Panc1 (cell line): ENCODE data around the gene LAMB4. TPM values are rescaled to one million over a fixed set of nuclear protein-coding genes. Genes with fewer than 3 reads are reported as not detected.

Experiments used
- ATAC-seq: fragments of 200-7000 bp; cut with Tn5 transposase; 2 replicates; pipeline ENCODE4 v1.9.1; 2020; ENCODE audit warnings: mild to moderate bottlenecking, moderate library complexity
- BruUV-seq: library from RNA; stranded (reverse); fragments of 400-500 nt; replicated peaks from 2 replicates; lab custom pipeline; 2021; lab: Mats Ljungman, UMichigan
- CTCF ChIA-PET: fragments of 300-600 bp; sonication (Branson Sonifier 250); formaldehyde crosslinking; loops from one replicate; lab custom pipeline; 2022; ENCODE audit warnings: antibody characterized with exemption; lab: Charles Lee
- POLR2A ChIA-PET: fragments of 300-600 bp; sonication (Branson Sonifier 250); formaldehyde crosslinking; loops from one replicate; lab custom pipeline; 2022; ENCODE audit warnings: antibody characterized with exemption; lab: Charles Lee
- DNase-seq: peaks from one replicate; pipeline ENCODE4 v3.0.0-alpha.2; 2010; ENCODE audit warnings: low read depth, low spot score
- H3K27ac ChIP-seq: 2 replicates; pipeline ENCODE4 v1.5.1; 2011; ENCODE audit warnings: mild to moderate bottlenecking, low read length, inconsistent platforms
- H3K27me3 ChIP-seq: fragments of 200-500 bp; sonication (Bioruptor generic); 2 replicates; pipeline ENCODE4 v1.6.0; 2014; ENCODE audit warnings: low read length, inconsistent platforms; ENCODE audit not compliant: control insufficient read depth, insufficient read depth
- H3K36me3 ChIP-seq: fragments of 200-500 bp; sonication (Bioruptor generic); 2 replicates; pipeline ENCODE4 v1.5.1; 2014; ENCODE audit warnings: inconsistent platforms, mild to moderate bottlenecking, low read length, moderate library complexity; ENCODE audit not compliant: control insufficient read depth, insufficient read depth
- H3K4me1 ChIP-seq: 2 replicates; pipeline ENCODE4 v1.5.1; 2011; ENCODE audit warnings: inconsistent platforms, mild to moderate bottlenecking, low read length, moderate library complexity; ENCODE audit not compliant: control insufficient read depth, insufficient read depth
- H3K4me3 ChIP-seq, 2 experiments: 2 replicates each; pipeline ENCODE4 v1.5.1; 2011 to 2012; ENCODE audit warnings: low read depth in 2 of 2, low read length in 2 of 2, mild to moderate bottlenecking in 2 of 2, inconsistent platforms in 1 of 2, moderate library complexity in 1 of 2
- H3K9me3 ChIP-seq: fragments of 200-500 bp; sonication (Bioruptor generic); 2 replicates; pipeline ENCODE4 v1.5.1; 2014; ENCODE audit warnings: low read depth, mild to moderate bottlenecking, inconsistent platforms, low read length, moderate library complexity; ENCODE audit not compliant: control insufficient read depth, insufficient read depth
- CTCF ChIP-seq: fragments of 450-650 bp; IDR thresholded peaks from 2 replicates; pipeline ENCODE4 v1.5.1; 2017; ENCODE audit warnings: mild to moderate bottlenecking
- POLR2AphosphoS5 ChIP-seq: IDR thresholded peaks from 2 replicates; pipeline ENCODE4 v1.6.1; 2012; ENCODE audit warnings: mild to moderate bottlenecking, low read depth, low read length, moderate library complexity
- SIN3A ChIP-seq: IDR thresholded peaks from 2 replicates; pipeline ENCODE4 v1.6.1; 2012; ENCODE audit warnings: low read depth, mild to moderate bottlenecking, low read length, moderate library complexity, borderline replicate concordance; ENCODE audit not compliant: insufficient read depth
- TCF7L2 ChIP-seq: IDR thresholded peaks from 2 replicates; pipeline ENCODE4 v1.6.1; 2011; ENCODE audit warnings: mild to moderate bottlenecking, low read depth, low read length, inconsistent platforms
- in situ Hi-C: cut with HindIII; loops from 2 replicates; pipeline ENCODE4 v1.10.0; 2016; ENCODE audit warnings: low sequenced_read_pairs, low pct_unique_long_range_greater_than_20kb
- intact Hi-C: fragments of 100-400 bp; cut with micrococcal nuclease; formaldehyde crosslinking; loops from one replicate; pipeline ENCODE4 v1.10.0; 2022; ENCODE audit not compliant: unreplicated experiment
- total RNA-seq: library from RNA; stranded (reverse); gene quantifications from one replicate; pipeline ENCODE4 v1.2.1, GENCODE V29; 2021; ENCODE audit not compliant: unreplicated experiment
- TF ChIP-seq, protein P1 (sequence below), 2 experiments: IDR thresholded peaks; 2 replicates each; pipeline ENCODE4 v1.6.1; 2011 to 2012; ENCODE audit warnings: low read depth in 2 of 2, control low read depth in 1 of 2, low read length in 1 of 2, mild to moderate bottlenecking in 1 of 2, moderate library complexity in 1 of 2; ENCODE audit not compliant: insufficient read depth in 1 of 2

The LAMB4 gene
- total RNA-seq, 1 experiment from 2014 or later: not detected

DNA sequence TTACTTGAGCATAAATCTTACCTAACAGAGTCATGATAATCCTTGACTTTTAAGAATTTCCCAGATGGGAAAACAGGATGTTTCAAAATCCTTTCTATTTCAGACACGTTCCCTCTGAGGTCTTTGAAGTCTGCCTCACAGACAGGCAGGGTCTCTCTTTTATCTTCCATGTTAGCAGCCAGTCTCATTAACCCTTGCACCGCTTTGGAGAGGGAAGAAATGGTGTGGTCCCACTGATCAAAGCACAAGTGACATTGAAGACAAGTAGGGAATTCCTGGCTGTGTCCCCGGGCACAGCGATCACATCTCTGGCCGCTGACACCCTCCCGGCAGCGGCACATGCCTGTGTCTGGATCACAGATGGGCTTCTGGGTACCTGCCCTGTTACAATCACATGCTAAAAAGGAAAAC, 74.5 kb downstream of the LAMB4 start:
- intact Hi-C loops: no loop called here
- no peaks in the 10 kb centered on the region for H3K36me3 ChIP-seq
- no peaks in the 10 kb centered on the region for H3K27me3 ChIP-seq
- no peak overlapping the region for H3K4me3 ChIP-seq
- TF ChIP-seq TCF7L2: no peak
- TF ChIP-seq SIN3A: no peak
- no peak for TF ChIP-seq POLR2AphosphoS5
- TF ChIP-seq, protein P1, sequence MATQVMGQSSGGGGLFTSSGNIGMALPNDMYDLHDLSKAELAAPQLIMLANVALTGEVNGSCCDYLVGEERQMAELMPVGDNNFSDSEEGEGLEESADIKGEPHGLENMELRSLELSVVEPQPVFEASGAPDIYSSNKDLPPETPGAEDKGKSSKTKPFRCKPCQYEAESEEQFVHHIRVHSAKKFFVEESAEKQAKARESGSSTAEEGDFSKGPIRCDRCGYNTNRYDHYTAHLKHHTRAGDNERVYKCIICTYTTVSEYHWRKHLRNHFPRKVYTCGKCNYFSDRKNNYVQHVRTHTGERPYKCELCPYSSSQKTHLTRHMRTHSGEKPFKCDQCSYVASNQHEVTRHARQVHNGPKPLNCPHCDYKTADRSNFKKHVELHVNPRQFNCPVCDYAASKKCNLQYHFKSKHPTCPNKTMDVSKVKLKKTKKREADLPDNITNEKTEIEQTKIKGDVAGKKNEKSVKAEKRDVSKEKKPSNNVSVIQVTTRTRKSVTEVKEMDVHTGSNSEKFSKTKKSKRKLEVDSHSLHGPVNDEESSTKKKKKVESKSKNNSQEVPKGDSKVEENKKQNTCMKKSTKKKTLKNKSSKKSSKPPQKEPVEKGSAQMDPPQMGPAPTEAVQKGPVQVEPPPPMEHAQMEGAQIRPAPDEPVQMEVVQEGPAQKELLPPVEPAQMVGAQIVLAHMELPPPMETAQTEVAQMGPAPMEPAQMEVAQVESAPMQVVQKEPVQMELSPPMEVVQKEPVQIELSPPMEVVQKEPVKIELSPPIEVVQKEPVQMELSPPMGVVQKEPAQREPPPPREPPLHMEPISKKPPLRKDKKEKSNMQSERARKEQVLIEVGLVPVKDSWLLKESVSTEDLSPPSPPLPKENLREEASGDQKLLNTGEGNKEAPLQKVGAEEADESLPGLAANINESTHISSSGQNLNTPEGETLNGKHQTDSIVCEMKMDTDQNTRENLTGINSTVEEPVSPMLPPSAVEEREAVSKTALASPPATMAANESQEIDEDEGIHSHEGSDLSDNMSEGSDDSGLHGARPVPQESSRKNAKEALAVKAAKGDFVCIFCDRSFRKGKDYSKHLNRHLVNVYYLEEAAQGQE (IDR thresholded peaks at IDR 0.05; ENCODE audit: insufficient read depth in 1 of 2, low read depth in 2 of 2, low read length in 1 of 2): no peak
- no peak for TF ChIP-seq CTCF
- ChIA-PET CTCF (no interaction called here), POLR2A (no interaction called here)
- ATAC-seq (no peak), DNase-seq (no peak)
- no peak overlapping the region for H3K27ac ChIP-seq
- in situ Hi-C loops: no loop called here
- no TSS peak for BruUV-seq
- H3K9me3 ChIP-seq: no peaks in the 10 kb centered on the region
- H3K4me1 ChIP-seq: no peaks in the 10 kb centered on the region

- no peak overlapping the region for H3K4me3 ChIP-seq
- no peaks in the 10 kb centered on the region for H3K9me3 ChIP-seq
- H3K4me1 ChIP-seq: no peaks in the 10 kb centered on the region
- no peak overlapping the region for H3K27ac ChIP-seq
- H3K27me3 ChIP-seq: no peaks in the 10 kb centered on the region
- ChIA-PET POLR2A (no interaction called here), CTCF (no interaction called here)
- ATAC-seq: no peak
- BruUV-seq: no TSS peak
- H3K36me3 ChIP-seq: no peaks in the 10 kb centered on the region
- TF ChIP-seq TCF7L2 (no peak), CTCF (no peak), POLR2AphosphoS5 (no peak), SIN3A (no peak)
- TF ChIP-seq, protein P1 (IDR thresholded peaks at IDR 0.05; ENCODE audit: insufficient read depth in 1 of 2, low read depth in 2 of 2, low read length in 1 of 2): no peak
- intact Hi-C loops: no loop called here
- in situ Hi-C loops: no loop called here
- no peak for DNase-seq
These were observed 75.6 kb downstream of the LAMB4 start for GRCh38 chr7:108054537-108054936.
